B cell (primary cell): ENCODE measurements around the gene CPS1.

Experiments used
- CTCF ChIP-seq: fragments of 200-600 bp; IDR thresholded peaks from one replicate; pipeline ENCODE4 v1.8.0; 2022; ENCODE audit warnings: antibody characterized with exemption, mild to moderate bottlenecking
- EZH2 ChIP-seq: IDR thresholded peaks from 2 replicates; pipeline ENCODE4 v1.6.1; 2012; ENCODE audit warnings: borderline replicate concordance, low read depth, mild to moderate bottlenecking, moderate library complexity, low read length; ENCODE audit not compliant: insufficient read depth, poor library complexity, severe bottlenecking

DNA sequence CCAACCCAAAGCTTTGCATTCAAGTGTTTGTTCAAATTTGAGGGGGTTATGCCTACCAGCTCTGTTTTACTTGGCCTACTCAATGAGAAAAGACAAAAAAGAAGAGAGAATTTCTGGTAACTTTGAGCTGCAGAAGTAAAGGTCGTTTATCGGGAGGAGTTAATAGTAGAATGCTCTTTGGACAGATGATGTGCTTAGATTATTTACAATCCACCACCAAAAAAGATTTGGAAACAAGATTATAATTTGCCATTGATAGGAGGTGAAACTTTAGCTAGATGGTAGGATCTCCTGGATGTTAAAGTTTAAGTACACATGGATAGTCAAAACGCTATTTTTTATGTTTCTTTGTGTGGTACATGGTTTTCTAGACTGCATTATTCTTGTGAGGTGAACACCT, 24.9 kb upstream of the CPS1 start:
- TF ChIP-seq CTCF (no peak), EZH2 (no peak)
